GM06990 (cell line): ENCODE measurements around the gene CFAP299.

Experiments used
- DNase-seq: peaks from one replicate; pipeline ENCODE4 v3.0.0-alpha.2; 2011; ENCODE audit not compliant: insufficient read length; ENCODE audit errors: extremely low read depth
- H3K27me3 ChIP-seq: replicated peaks from 2 replicates; pipeline ENCODE4 v1.6.0; 2011; ENCODE audit warnings: low read length; ENCODE audit not compliant: control insufficient read depth, insufficient read depth
- H3K36me3 ChIP-seq: 2 replicates; pipeline ENCODE4 v1.5.1; 2011; ENCODE audit warnings: low read length; ENCODE audit not compliant: control insufficient read depth, insufficient read depth
- H3K4me3 ChIP-seq: replicated peaks from 2 replicates; pipeline ENCODE4 v1.5.1; 2011; ENCODE audit warnings: low read depth, mild to moderate bottlenecking, control low read depth, low read length
- CTCF ChIP-seq: IDR thresholded peaks from 2 replicates; pipeline ENCODE4 v1.5.1; 2011; ENCODE audit warnings: low read length, control low read depth, mild to moderate bottlenecking, inconsistent platforms; ENCODE audit not compliant: insufficient read depth, poor library complexity, severe bottlenecking

The CFAP299 gene

GRCh38 chr4:80498725-80499124 is 163.2 kb downstream of the CFAP299 start:
- no peaks in the 10 kb centered on the region for H3K36me3 ChIP-seq
- H3K27me3 ChIP-seq: no peaks in the 10 kb centered on the region
- TF ChIP-seq CTCF: no peak
- H3K4me3 ChIP-seq: no peak overlapping the region
- DNase-seq: no peak

GRCh38 chr4:80500613-80501012 is 165.1 kb downstream of the CFAP299 start:
- no peaks in the 10 kb centered on the region for H3K27me3 ChIP-seq
- TF ChIP-seq CTCF: no peak
- DNase-seq: no peak
- no peak overlapping the region for H3K4me3 ChIP-seq
- H3K36me3 ChIP-seq: no peaks in the 10 kb centered on the region

GRCh38 chr4:80507077-80507476 is 171.5 kb downstream of the CFAP299 start:
- no peak overlapping the region for H3K4me3 ChIP-seq
- H3K36me3 ChIP-seq: no peaks in the 10 kb centered on the region
- no peaks in the 10 kb centered on the region for H3K27me3 ChIP-seq
- no peak for TF ChIP-seq CTCF
- DNase-seq: no peak

- H3K36me3 ChIP-seq: no peaks in the 10 kb centered on the region
- peak; percentile 32 for DNase-seq
- TF ChIP-seq CTCF: no peak
- H3K4me3 ChIP-seq: no peak overlapping the region
- H3K27me3 ChIP-seq: no peaks in the 10 kb centered on the region
Observed at GRCh38 chr4:80507507-80507906, 172.0 kb downstream of the CFAP299 start.

- no peaks in the 10 kb centered on the region for H3K36me3 ChIP-seq
- no peak for TF ChIP-seq CTCF
- no peaks in the 10 kb centered on the region for H3K27me3 ChIP-seq
- H3K4me3 ChIP-seq: no peak overlapping the region
- DNase-seq: no peak
Observed at GRCh38 chr4:80515496-80515895, 180.0 kb downstream of the CFAP299 start.

GRCh38 chr4:80521438-80521837 is 185.9 kb downstream of the CFAP299 start:
- no peak overlapping the region for H3K4me3 ChIP-seq
- no peaks in the 10 kb centered on the region for H3K36me3 ChIP-seq
- no peaks in the 10 kb centered on the region for H3K27me3 ChIP-seq
- peak; percentile 10 for DNase-seq
- no peak for TF ChIP-seq CTCF
